Activated CD8-positive, alpha-beta T cell treated with anti-CD3 and anti-CD28 coated beads for 36 hours (primary cell): ENCODE results near the gene A4GALT. TPM values are rescaled to one million over a fixed set of nuclear protein-coding genes. Genes with fewer than 3 reads are reported as not detected.
A peak's percentile ranks its signal among the peaks of the same experiment; 100 is the strongest.

Experiments
- ATAC-seq: fragments of 200-7000 bp; cut with Tn5 transposase; one replicate; pipeline ENCODE4 v1.10.0; 2021; ENCODE audit warnings: mild to moderate bottlenecking, moderate library complexity
- CTCF ChIA-PET: fragments of 350-600 bp; sonication (Branson Sonifier 250); formaldehyde crosslinking; loops from one replicate; lab custom pipeline; 2021; ENCODE audit warnings: antibody characterized with exemption; lab: Charles Lee
- POLR2A ChIA-PET: fragments of 350-600 bp; sonication (Branson Sonifier 250); formaldehyde crosslinking; loops from one replicate; lab custom pipeline; 2021; ENCODE audit warnings: antibody characterized with exemption; lab: Charles Lee
- DNase-seq: peaks from one replicate; pipeline ENCODE4 v3.0.0-alpha.2; 2020
- H3K27ac Mint-ChIP-seq: one replicate; pipeline ENCODE4 v1.8.0; 2021; ENCODE audit warnings: mild to moderate bottlenecking, mixed read lengths
- H3K27me3 Mint-ChIP-seq: one replicate; pipeline ENCODE4 v1.8.0; 2021; ENCODE audit warnings: mixed read lengths
- H3K36me3 Mint-ChIP-seq: one replicate; pipeline ENCODE4 v1.8.0; 2021; ENCODE audit warnings: low read depth, mixed read lengths
- H3K4me1 Mint-ChIP-seq: one replicate; pipeline ENCODE4 v1.8.0; 2021; ENCODE audit warnings: low read depth, mixed read lengths
- H3K4me3 Mint-ChIP-seq: one replicate; pipeline ENCODE4 v1.8.0; 2021; ENCODE audit warnings: mild to moderate bottlenecking, moderate library complexity, mixed read lengths
- H3K9me3 Mint-ChIP-seq: one replicate; pipeline ENCODE4 v1.8.0; 2021; ENCODE audit warnings: mixed read lengths
- intact Hi-C: fragments of 100-400 bp; cut with micrococcal nuclease; formaldehyde crosslinking; loops from one replicate; pipeline ENCODE4 v1.10.0; 2022
- total RNA-seq, 2 experiments: library from RNA; stranded (reverse); gene quantifications; one replicate each; pipeline ENCODE4 v1.2.3, GENCODE V29; 2021
- TF ChIP-seq, protein P1 (sequence below): fragments of 200-600 bp; IDR thresholded peaks from one replicate; pipeline ENCODE4 v1.8.0; 2022; ENCODE audit warnings: antibody characterized with exemption, mild to moderate bottlenecking

Gene A4GALT
- total RNA-seq, 2 experiments from 2014 or later = 0.20 to 0.38 TPM

DNA sequence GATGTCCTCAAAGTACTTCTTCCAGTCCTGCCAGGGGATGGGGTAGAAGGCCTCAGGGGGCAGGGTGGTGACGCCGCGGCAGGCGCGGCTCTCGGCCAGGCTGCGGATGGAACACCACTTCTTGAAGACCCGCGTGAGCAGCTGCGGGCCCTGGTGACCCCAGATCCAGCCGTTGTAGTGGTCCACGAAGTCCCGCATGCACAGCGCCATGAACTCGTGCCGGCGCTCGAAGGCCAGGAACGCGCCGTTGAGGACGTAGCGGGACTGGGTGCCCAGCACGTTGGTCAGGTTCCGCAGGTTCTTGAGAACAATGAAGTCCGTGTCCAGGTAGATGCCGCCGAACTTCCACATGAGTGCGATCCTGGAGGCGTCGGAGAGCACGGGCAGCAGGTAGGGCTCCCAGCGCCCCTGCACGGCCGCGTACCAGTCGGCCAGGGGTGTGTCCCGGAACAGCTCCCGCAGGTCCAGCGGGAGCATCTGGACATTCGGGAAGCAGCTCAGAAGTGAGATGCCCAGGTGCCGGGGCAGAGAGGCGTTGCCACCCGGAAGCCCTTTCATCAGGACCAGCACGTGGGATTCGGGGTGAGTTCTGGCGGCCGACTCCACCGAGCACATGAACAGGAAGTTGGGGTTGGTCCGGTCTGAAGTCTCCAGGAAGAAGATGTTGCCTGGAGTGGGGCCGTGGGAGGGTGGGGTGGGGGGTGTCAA lies 27.5 kb downstream of the A4GALT start:
- no peak for ATAC-seq
- no peak for DNase-seq
- POLR2A ChIA-PET = no interaction called here
- CTCF ChIA-PET = no interaction called here
- Mint-ChIP-seq H3K4me3 (no peak overlapping the region), H3K27me3 (no peaks in the 10 kb centered on the region), H3K4me1 (no peaks in the 10 kb centered on the region), H3K27ac (no peak overlapping the region), H3K36me3 (no peaks in the 10 kb centered on the region), H3K9me3 (no peaks in the 10 kb centered on the region)
- TF ChIP-seq, protein P1, sequence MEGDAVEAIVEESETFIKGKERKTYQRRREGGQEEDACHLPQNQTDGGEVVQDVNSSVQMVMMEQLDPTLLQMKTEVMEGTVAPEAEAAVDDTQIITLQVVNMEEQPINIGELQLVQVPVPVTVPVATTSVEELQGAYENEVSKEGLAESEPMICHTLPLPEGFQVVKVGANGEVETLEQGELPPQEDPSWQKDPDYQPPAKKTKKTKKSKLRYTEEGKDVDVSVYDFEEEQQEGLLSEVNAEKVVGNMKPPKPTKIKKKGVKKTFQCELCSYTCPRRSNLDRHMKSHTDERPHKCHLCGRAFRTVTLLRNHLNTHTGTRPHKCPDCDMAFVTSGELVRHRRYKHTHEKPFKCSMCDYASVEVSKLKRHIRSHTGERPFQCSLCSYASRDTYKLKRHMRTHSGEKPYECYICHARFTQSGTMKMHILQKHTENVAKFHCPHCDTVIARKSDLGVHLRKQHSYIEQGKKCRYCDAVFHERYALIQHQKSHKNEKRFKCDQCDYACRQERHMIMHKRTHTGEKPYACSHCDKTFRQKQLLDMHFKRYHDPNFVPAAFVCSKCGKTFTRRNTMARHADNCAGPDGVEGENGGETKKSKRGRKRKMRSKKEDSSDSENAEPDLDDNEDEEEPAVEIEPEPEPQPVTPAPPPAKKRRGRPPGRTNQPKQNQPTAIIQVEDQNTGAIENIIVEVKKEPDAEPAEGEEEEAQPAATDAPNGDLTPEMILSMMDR = no peak
- intact Hi-C loops = no loop called here

DNA sequence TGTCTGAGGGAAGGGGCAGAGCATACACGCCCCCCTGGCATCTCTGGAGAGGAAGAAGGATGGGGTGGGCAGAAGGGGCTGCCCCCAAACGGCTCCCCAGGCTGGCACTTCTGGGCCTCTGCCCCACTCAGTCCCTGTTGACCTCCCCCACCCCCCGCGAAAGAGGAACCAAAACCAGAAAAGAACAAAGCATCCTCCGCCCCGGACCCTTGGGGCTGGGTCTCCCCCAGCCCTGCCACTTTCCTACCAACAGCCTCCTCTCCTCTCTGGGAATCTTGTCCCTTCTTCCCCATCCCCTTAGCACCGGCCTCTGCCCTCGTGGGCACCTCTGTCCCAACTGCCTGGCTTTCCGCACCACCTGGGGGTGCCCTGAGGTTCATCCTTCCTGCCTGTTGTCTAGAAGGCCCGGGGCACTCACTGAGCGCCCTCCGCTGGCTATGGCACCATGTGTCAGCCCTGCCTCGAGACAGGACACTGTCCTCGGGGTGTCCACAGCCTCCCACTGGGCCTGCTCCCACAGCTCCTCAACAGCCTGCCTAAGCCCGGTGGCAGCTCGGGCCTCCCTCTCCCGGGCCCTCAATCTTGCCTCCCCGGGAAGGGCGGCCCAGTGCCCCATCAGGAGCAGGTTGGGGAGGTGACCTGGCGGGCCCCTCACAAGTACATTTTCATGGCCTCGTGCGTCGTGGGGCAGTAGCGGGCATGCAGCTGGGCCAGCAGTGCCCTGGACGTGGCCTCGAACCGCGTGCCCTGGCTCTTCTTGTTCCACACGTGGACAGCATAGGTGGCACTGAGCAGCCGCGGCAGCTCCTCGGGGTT lies 28.2 kb downstream of the A4GALT start:
- ChIA-PET POLR2A (no interaction called here), CTCF (no interaction called here)
- ATAC-seq (no peak), DNase-seq (peak; percentile 13)
- Mint-ChIP-seq H3K4me3 (no peak overlapping the region), H3K27ac (no peak overlapping the region), H3K9me3 (no peaks in the 10 kb centered on the region), H3K27me3 (no peaks in the 10 kb centered on the region), H3K36me3 (no peaks in the 10 kb centered on the region), H3K4me1 (no peaks in the 10 kb centered on the region)
- TF ChIP-seq, protein P1 = no peak
- intact Hi-C loops = no loop called here

DNA sequence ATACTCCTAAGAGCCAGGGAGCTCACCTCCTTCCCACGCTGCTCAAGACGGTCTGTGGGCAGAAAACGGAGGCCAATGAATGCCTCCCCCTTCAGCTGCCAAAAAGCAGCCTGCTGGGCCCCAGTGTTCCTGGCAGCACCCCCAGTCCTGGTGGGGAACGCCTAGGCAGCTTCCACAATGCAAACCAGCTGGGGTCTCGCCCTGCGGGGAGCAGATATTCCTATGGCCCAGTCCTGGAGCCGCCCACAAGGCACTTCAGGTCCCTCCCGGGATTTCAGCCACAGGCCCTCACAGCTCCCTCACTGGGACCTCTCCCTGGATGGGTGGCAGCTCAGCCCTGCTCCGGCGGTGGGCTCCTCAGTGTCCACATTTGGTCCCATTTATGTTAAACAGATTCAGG lies 29.2 kb downstream of the A4GALT start:
- H3K36me3 Mint-ChIP-seq = no peaks in the 10 kb centered on the region
- TF ChIP-seq, protein P1 = no peak
- DNase-seq (no peak), ATAC-seq (no peak)
- H3K4me1 Mint-ChIP-seq = no peaks in the 10 kb centered on the region
- CTCF ChIA-PET = no interaction called here
- intact Hi-C loops = no loop called here
- POLR2A ChIA-PET = no interaction called here
- no peak overlapping the region for H3K27ac Mint-ChIP-seq
- H3K9me3 Mint-ChIP-seq = no peaks in the 10 kb centered on the region
- H3K4me3 Mint-ChIP-seq = no peak overlapping the region
- no peaks in the 10 kb centered on the region for H3K27me3 Mint-ChIP-seq

DNA sequence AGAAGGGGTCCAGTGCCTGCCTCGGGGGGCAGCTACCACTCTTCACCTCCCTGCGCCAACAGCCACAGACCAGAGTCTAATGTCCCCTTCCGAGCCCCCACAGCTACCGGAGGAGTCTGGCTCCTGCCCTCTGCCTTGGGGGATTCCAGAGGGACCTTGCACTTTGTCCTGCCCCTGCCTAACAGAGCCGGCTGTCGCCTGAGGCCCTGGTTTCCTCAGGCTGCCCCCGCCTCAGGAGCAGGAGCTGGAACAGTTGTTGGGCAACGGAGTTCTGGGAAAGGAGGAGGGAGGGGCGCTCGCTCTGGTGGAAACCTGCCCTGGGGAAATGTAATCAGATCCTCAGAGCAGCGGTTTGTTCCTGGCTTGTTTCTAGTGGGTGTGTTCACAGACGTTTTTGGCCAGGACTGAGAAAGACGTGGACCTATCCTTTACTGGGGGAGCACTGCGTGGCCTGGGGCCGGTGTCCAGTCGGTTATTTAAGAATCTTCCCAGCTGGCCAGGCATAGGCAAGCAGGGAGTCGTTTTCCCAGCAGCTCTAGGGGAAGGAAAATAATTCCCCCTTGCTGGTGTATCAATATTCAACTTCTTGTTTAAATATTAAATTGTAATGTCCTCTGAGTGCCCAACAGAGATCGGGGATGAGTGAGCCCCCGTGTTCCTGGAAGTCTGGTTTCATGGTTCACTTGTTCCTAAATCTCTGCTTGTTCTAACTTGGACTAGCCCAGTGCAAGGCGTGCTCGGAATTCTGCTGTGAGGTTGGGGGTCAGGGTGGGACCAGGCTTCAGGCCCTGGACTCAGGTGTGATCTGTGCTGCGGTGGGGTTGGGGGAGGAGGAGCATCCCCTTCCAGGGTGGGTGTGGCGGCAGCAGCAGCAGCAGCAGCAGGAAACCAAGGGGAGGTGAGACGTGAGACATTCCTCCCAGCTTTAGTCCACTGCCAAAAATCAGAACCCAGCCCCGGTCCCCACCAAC lies 32.1 kb downstream of the A4GALT start:
- Mint-ChIP-seq H3K4me1 (no peaks in the 10 kb centered on the region), H3K4me3 (no peak overlapping the region), H3K36me3 (no peaks in the 10 kb centered on the region), H3K27me3 (no peaks in the 10 kb centered on the region), H3K27ac (no peak overlapping the region), H3K9me3 (no peaks in the 10 kb centered on the region)
- TF ChIP-seq, protein P1 = no peak
- intact Hi-C loops = no loop called here
- ATAC-seq = no peak
- DNase-seq = no peak
- ChIA-PET POLR2A (no interaction called here), CTCF (no interaction called here)
